HG03469 (cell line): ENCODE measurements around the gene PBX1.
A peak's percentile ranks its signal among the peaks of the same experiment; 100 is the strongest.

ENCODE experiments used
- ATAC-seq: cut with Tn5 transposase; IDR thresholded peaks from one replicate; pipeline ENCODE4 v1.9.1; 2021; ENCODE audit warnings: mild to moderate bottlenecking, moderate library complexity, moderate number of reproducible peaks; ENCODE audit not compliant: unreplicated experiment

Gene PBX1

DNA sequence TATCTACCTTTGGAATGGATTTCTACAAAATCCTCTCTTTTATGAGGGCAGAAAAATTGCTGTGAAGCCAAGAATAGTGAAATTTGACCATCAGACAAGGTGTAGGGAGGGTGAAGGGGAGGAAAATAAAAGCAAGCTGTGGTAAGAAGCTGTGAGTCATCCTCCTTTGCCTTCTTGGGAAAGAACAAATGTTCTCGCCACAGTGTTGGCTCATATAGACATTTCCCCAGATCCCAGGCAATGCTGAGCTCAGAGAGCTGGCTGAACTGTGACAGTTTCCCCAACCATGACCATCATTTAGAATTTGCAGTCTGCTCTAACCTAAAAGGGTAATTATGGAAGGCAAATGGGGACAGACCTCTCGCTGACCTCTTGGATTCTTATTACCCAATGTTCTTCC, 235.4 kb downstream of the PBX1 start:
- ATAC-seq: no peak

DNA sequence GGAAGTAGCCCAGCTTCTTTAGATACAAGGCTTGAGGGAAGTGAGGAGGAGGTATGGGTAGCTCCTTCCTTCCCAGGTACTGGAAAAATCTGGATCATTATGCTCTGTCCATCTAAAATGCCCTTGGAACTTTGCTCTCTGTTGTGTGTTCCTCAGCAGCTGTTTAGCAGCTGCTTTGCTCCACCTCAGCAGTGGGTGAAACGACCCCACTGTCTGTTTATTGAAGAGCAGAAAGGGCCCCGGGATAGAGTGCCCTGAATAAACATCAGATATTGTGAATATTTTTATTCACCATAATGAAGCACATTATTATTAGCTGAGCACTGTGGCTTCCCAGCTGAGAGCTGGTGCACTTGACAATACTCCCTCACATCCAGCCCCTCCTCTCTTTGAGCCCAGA, 237.9 kb downstream of the PBX1 start:
- no peak for ATAC-seq

DNA sequence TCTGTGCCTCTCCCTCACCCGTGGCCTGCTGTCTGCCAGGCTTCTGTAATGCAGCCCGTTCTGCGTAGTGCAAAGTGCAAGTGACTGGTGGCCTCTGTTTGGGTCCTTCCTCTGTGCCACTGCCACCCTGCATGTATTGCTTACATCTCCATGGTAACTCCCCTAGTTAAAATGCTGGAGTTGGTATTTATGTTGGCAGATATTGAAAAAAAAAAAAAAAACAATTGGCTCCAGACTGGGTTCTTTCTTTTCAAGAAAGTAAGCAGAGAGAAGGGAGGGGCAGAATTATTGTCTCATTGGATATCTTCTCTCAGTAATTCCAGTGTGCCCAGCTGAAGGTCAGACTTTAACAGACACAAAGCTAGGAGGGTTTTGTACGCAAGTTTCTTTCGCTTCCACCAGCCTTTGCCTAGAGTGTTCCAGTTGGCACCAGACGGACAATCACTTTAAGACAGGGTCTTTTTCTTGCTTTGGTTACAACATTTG, 242.3 kb downstream of the PBX1 start:
- ATAC-seq: no peak

- no peak for ATAC-seq
Observed at GRCh38 chr1:164801791-164802502, 243.0 kb downstream of the PBX1 start.

- no peak for ATAC-seq
Observed at GRCh38 chr1:164802529-164803282, 243.7 kb downstream of the PBX1 start.

DNA sequence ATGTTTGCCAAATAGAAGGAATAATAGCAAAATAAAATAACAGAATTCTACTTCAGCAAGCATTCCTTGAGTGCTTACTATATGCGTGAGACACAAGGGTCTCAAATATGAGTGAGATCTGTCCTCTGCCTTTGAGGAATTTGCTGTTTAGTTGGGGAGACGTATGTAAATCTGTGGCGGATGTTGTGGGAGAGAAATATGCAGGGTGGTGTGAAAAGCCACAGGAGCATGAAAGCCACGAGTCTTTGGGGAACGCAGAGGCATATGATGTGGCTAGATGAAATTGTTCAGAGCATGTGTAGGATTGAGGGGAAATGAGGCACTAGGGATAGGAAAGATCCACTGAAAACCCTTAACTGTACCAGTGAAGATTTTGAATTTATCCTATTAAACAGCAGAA, 244.4 kb downstream of the PBX1 start:
- peak; percentile 54 for ATAC-seq

DNA sequence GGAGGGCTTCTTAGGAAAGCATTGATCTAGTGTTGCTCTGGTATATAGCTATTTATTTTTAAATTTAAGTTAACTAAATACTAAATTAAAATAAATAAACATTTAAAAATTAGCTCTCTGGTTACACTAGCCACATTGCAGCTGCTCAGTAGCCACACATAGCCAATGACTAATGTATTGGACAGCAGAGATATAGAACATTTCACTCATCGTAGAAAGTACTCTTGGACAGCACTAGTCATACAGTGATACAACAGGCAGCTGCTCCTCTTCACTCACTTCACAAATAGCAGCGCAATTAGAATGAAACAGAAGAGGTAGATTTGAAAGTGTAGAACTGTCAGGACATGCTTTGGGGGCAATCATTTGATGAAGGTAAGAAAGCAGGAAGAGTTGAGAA, 245.4 kb downstream of the PBX1 start:
- ATAC-seq: no peak

- no peak for ATAC-seq
Observed at GRCh38 chr1:164805399-164805798, 246.4 kb downstream of the PBX1 start.

DNA sequence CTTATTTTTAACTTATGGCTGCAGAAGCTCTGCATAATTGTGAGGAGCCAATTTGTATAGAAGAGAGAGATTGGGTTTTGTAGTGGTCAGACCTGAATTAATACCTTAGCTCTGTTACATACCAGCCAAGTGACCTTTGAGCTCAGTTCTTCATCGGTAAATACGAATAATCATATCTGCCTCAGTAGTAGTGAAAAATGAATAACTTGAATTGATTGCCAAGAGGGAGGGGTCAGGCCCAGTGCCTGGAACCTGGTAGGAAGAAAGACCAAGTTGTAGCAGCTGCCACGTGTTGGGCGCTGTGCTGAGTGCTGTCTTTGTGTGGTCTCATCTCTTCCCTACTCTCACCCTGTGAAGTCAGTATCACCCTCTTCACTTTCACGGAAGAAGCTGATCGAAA, 247.5 kb downstream of the PBX1 start:
- ATAC-seq: no peak

DNA sequence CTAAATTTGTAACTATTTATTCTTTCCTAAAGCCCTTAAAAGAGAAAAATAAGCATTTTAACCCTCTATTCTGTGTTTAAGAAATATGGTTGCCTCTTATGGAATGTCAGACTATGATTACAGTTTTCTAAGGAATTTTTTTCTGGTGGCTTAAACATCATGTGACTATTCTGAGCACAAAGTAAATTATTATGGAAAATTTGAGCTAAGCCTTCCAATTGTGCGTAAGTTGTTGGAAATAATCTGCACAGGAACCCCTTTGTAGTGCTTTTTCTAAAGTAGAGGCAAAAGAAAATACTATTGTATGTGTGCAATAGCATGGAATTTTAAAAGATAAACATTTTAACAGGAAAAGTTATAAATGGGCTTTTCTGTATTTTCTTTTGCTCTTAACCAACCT, 254.8 kb downstream of the PBX1 start:
- ATAC-seq: no peak

- no peak for ATAC-seq
Observed at GRCh38 chr1:164821648-164822047, 262.7 kb downstream of the PBX1 start.

GRCh38 chr1:164823486-164824279, 264.7 kb downstream of the PBX1 start:
- ATAC-seq: no peak

- no peak for ATAC-seq
Observed at GRCh38 chr1:164824542-164824941, 265.6 kb downstream of the PBX1 start.

DNA sequence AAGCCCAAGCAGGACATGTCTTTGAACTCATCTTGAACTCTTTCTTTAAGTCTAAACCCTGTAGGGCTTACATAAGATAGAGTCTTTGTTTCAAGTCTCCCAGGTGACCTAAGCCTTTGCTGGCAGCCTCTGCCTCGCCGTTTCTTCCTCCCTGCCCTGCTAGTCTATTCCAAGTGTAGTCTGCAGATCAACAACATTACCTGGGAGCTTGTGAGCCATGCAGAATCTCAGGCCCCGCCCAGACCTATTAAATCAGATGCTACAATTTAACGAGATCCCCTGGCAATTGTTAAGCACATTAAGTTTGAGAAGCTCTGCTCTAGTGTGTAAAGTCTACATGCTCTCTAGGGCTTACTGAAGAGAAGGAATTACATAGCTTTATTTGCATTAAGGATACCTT, 271.6 kb downstream of the PBX1 start:
- no peak for ATAC-seq

- no peak for ATAC-seq
Observed at GRCh38 chr1:164834641-164835040, 275.7 kb downstream of the PBX1 start.

DNA sequence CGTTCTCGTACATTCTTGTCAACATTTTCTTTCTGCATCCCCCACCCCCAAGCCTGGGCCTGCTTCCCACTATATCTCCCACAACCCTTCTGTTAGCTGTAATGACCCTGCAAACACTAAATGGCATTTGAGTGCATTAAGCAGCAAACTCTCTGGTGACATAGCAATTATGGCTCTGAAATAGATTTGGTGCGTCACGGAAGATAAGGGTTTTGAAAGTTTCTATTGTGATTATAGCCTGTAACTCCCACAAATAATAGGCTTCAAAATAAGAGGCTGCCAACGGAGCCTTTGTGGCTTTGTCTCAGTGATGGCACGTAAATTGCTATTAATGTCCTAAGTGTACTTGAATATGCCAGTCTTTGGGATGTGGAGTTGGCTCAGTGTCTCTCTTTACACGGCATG, 277.6 kb downstream of the PBX1 start:
- ATAC-seq: no peak

- ATAC-seq: no peak
Observed at GRCh38 chr1:164838786-164839185, 279.8 kb downstream of the PBX1 start.

- ATAC-seq: no peak
Observed at GRCh38 chr1:164840936-164841335, 282.0 kb downstream of the PBX1 start.

GRCh38 chr1:164841702-164842465, 282.9 kb downstream of the PBX1 start:
- no peak for ATAC-seq

DNA sequence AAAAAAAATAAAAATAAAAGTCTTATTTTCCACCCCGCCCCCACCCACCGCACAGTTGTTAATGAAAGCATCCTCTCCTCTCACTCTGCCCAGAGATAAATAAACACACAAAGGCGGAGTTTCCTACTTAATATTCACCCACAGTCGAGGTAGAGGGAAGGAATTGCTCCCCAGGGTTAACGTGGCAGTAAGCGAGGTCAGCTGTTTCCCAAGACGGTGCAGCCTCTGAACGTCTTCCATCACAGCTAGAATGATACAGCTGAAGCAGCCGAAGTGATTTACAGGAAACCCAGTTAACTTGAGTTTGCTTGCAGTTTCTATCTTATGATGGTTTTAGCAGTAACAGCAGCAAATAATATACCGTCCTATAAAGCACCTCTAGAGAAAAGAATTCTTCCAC, 283.9 kb downstream of the PBX1 start:
- no peak for ATAC-seq
